ENCODE measurements around the gene C4orf36.

The C4orf36 gene

GRCh38 chr4:86857341-86858052 is 34.7 kb downstream of the C4orf36 start:
- DNase-seq (ENCODE audit: low read depth in 2 of 2, low spot score in 1 of 2) = no peak

GRCh38 chr4:86856896-86857295 is 35.3 kb downstream of the C4orf36 start:
- DNase-seq (ENCODE audit: low read depth in 2 of 2, low spot score in 1 of 2) = no peak

- DNase-seq (ENCODE audit: low read depth in 2 of 2, low spot score in 1 of 2) = no peak
Measured at GRCh38 chr4:86855572-86855971, 36.6 kb downstream of the C4orf36 start.

GRCh38 chr4:86853209-86853608 is 39.0 kb downstream of the C4orf36 start:
- no peak for DNase-seq (ENCODE audit: low read depth in 2 of 2, low spot score in 1 of 2)

- no peak for DNase-seq (ENCODE audit: low read depth in 2 of 2, low spot score in 1 of 2)
Measured at GRCh38 chr4:86848732-86849619, 43.2 kb downstream of the C4orf36 start, which contains the start of gene SLC10A6. Gene SLC10A6 (minus strand): TSS chr4:86849384. CDS start chr4:86849115, 269 bp downstream.

GRCh38 chr4:86848136-86848535 is 44.1 kb downstream of the C4orf36 start:
- DNase-seq (ENCODE audit: low read depth in 2 of 2, low spot score in 1 of 2) = no peak

GRCh38 chr4:86847571-86847970 is 44.7 kb downstream of the C4orf36 start:
- no peak for DNase-seq (ENCODE audit: low read depth in 2 of 2, low spot score in 1 of 2)

GRCh38 chr4:86846921-86847320 is 45.3 kb downstream of the C4orf36 start:
- DNase-seq (ENCODE audit: low read depth in 2 of 2, low spot score in 1 of 2) = no peak

GRCh38 chr4:86845593-86845992 is 46.6 kb downstream of the C4orf36 start:
- DNase-seq (ENCODE audit: low read depth in 2 of 2, low spot score in 1 of 2) = no peak

- no peak for DNase-seq (ENCODE audit: low read depth in 2 of 2, low spot score in 1 of 2)
Measured at GRCh38 chr4:86841309-86841708, 50.9 kb downstream of the C4orf36 start.

- no peak for DNase-seq (ENCODE audit: low read depth in 2 of 2, low spot score in 1 of 2)
Measured at GRCh38 chr4:86840858-86841257, 51.4 kb downstream of the C4orf36 start.

- no peak for DNase-seq (ENCODE audit: low read depth in 2 of 2, low spot score in 1 of 2)
Measured at GRCh38 chr4:86837691-86838503, 54.3 kb downstream of the C4orf36 start.

GRCh38 chr4:86835677-86836076 is 56.5 kb downstream of the C4orf36 start:
- DNase-seq (ENCODE audit: low read depth in 2 of 2, low spot score in 1 of 2) = no peak

- DNase-seq (ENCODE audit: low read depth in 2 of 2, low spot score in 1 of 2) = no peak
Measured at GRCh38 chr4:86834901-86835300, 57.3 kb downstream of the C4orf36 start.

- no peak for DNase-seq (ENCODE audit: low read depth in 2 of 2, low spot score in 1 of 2)
Measured at GRCh38 chr4:86833615-86834014, 58.6 kb downstream of the C4orf36 start.

- no peak for DNase-seq (ENCODE audit: low read depth in 2 of 2, low spot score in 1 of 2)
Measured at GRCh38 chr4:86831262-86832130, 60.7 kb downstream of the C4orf36 start.
